HT1080 (cell line): Measurements from ENCODE around the gene CCNE1. TPM values are rescaled to one million over a fixed set of nuclear protein-coding genes. Genes with fewer than 3 reads are reported as not detected.

Experiments
- total RNA-seq: library from RNA; depleted of rRNA; stranded (reverse); fragments of >200 nt; shearing (Covaris generic); gene quantifications from 2 replicates; pipeline ENCODE4 v1.2.3, GENCODE V29; 2014; rRNA removed

The CCNE1 gene
- total RNA-seq, 1 experiment from 2014 or later = 10.8 TPM

Other genes with a start within 250 kb of the CCNE1 start
- 157 and 170 TPM in 2 replicates for gene POP4, start 205.7 kb upstream of the CCNE1 start, total RNA-seq
- 15.5 and 16.1 TPM in 2 replicates for gene PLEKHF1, start 146.5 kb upstream of the CCNE1 start, total RNA-seq
- gene C19orf12, start 96.7 kb upstream of the CCNE1 start, total RNA-seq = 34.3 and 34.5 TPM in 2 replicates
- 53.0 and 54.3 TPM in 2 replicates for gene URI1, start 130.2 kb downstream of the CCNE1 start, total RNA-seq